Stimulated activated naive B cell treated with anti-CD40 and anti-IgM and Interleukin-4, amounts not matched to agents 10 μg/mL and 1 μg/mL and 100 μg/mL, for 72 hours (primary cell): ENCODE results near the gene GK2.

Experiments
- ATAC-seq, 2 donors: fragments of 150-1000 bp; cut with Tn5 transposase; replicated peaks; 2 replicates each; pipeline ENCODE4 v1.10.0; 2021; ENCODE audit warnings: moderate library complexity in 1 of 2
- DNase-seq: peaks from one replicate; pipeline ENCODE4 v3.0.0; 2021
- H3K27ac Mint-ChIP-seq: one replicate; pipeline ENCODE4 v1.8.0; 2022; ENCODE audit warnings: mild to moderate bottlenecking, mixed read lengths
- H3K27me3 Mint-ChIP-seq, 2 donors: one replicate each; pipeline ENCODE4 v1.8.0; 2022; ENCODE audit warnings: mixed read lengths in 2 of 2
- H3K36me3 Mint-ChIP-seq, 2 donors: one replicate each; pipeline ENCODE4 v1.8.0; 2022; ENCODE audit warnings: mixed read lengths in 2 of 2, mild to moderate bottlenecking in 1 of 2
- H3K4me1 Mint-ChIP-seq, 2 donors: one replicate each; pipeline ENCODE4 v1.8.0; 2022; ENCODE audit warnings: mixed read lengths in 2 of 2, mild to moderate bottlenecking in 1 of 2
- H3K4me3 Mint-ChIP-seq, 2 donors: one replicate each; pipeline ENCODE4 v1.8.0; 2022; ENCODE audit warnings: mild to moderate bottlenecking in 2 of 2, mixed read lengths in 2 of 2, moderate library complexity in 1 of 2
- H3K9me3 Mint-ChIP-seq, 2 donors: one replicate each; pipeline ENCODE4 v1.8.0; 2022; ENCODE audit warnings: mixed read lengths in 2 of 2, mild to moderate bottlenecking in 1 of 2

GK2 gene

DNA sequence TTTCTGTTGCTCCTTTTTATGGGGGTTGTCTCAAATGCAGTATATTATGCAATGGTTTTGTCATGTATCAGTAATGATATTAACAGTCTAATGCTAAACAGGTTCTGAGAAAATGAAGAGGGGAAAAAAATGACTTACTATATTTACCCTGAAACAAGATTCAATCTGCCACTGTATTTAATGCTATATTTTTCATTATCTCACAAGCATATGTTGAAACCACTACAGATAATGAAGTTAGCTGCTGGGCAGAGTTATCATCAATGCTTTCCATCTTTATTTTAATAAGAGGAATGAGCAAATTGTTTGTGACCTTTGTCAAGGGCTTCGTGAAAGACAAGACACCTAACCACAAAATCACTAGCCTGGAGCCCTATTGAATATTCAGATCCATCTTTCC is 49.6 kb downstream of the GK2 start:
- ATAC-seq: no peak
- H3K4me1 Mint-ChIP-seq: no peaks in the 10 kb centered on the region
- no peaks in the 10 kb centered on the region for H3K27me3 Mint-ChIP-seq
- no peak for DNase-seq
- no peak overlapping the region for H3K27ac Mint-ChIP-seq
- no peaks in the 10 kb centered on the region for H3K36me3 Mint-ChIP-seq
- no peak overlapping the region for H3K4me3 Mint-ChIP-seq
- no peaks in the 10 kb centered on the region for H3K9me3 Mint-ChIP-seq

DNA sequence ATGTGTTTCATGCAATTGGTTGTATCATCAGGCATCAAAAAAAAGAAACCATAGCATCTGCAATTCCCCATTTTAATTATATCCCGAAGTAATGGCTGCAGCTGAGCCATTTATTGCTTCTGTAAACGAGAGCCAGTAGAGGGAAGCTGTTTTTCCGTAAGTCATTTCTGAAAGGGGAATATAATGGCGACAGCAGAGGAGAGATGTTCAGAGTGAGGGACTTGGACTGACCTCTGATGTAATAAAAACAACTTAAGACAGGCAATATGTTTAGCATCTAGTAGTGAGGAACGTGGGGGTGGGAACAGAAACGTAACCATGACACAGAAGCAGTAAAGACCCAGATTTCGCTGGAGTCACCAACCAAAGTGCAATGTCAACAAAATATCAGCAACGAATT is 50.7 kb downstream of the GK2 start:
- no peaks in the 10 kb centered on the region for H3K4me1 Mint-ChIP-seq
- H3K4me3 Mint-ChIP-seq: no peak overlapping the region
- no peaks in the 10 kb centered on the region for H3K27me3 Mint-ChIP-seq
- ATAC-seq (no peak), DNase-seq (no peak)
- H3K27ac Mint-ChIP-seq: no peak overlapping the region
- H3K36me3 Mint-ChIP-seq: no peaks in the 10 kb centered on the region
- H3K9me3 Mint-ChIP-seq: no peaks in the 10 kb centered on the region
